KMS-11 (cell line): Measurements from ENCODE around the gene NSD1.
"Not testable (repeated sequence)": the region's sequence is repeated elsewhere in the genome, so short reads cannot be mapped to it uniquely, and the experiment has no call there.

Source experiments
- H2AFZ ChIP-seq: fragments of 200-600 bp; sonication (generic); 2 replicates; pipeline ENCODE4 v1.6.1; 2016; ENCODE audit warnings: antibody characterized with exemption, mixed run types, low read depth
- H3K27ac ChIP-seq: fragments of 200-600 bp; sonication (generic); 2 replicates; pipeline ENCODE4 v1.6.1; 2016; ENCODE audit warnings: mild to moderate bottlenecking, mixed run types
- H3K27me3 ChIP-seq: fragments of 200-600 bp; sonication (generic); 2 replicates; pipeline ENCODE4 v1.6.1; 2017; ENCODE audit warnings: mild to moderate bottlenecking, low read depth, mixed run types, moderate library complexity; ENCODE audit not compliant: insufficient read depth
- H3K36me3 ChIP-seq: fragments of 200-600 bp; sonication (generic); 2 replicates; pipeline ENCODE4 v1.6.1; 2017; ENCODE audit warnings: mild to moderate bottlenecking, mixed run types; ENCODE audit not compliant: insufficient read depth
- H3K4me1 ChIP-seq: fragments of 200-600 bp; sonication (generic); 2 replicates; pipeline ENCODE4 v1.6.1; 2016; ENCODE audit warnings: mild to moderate bottlenecking, low read depth, mixed run types; ENCODE audit not compliant: poor library complexity, severe bottlenecking
- H3K4me2 ChIP-seq: fragments of 200-600 bp; sonication (generic); 2 replicates; pipeline ENCODE4 v1.7.0; 2016; ENCODE audit warnings: mild to moderate bottlenecking, mixed run types
- H3K4me3 ChIP-seq: fragments of 200-600 bp; sonication (generic); IDR thresholded peaks from 2 replicates; pipeline ENCODE4 v1.6.1; 2017; ENCODE audit warnings: low read depth, low read length, mixed read lengths; ENCODE audit not compliant: insufficient read depth
- H3K79me2 ChIP-seq: fragments of 200-600 bp; sonication (generic); 2 replicates; pipeline ENCODE4 v1.6.1; 2016; ENCODE audit warnings: low read depth, mixed run types; ENCODE audit not compliant: insufficient read depth
- H3K9ac ChIP-seq: fragments of 200-600 bp; sonication (generic); 2 replicates; pipeline ENCODE4 v1.6.1; 2016; ENCODE audit warnings: mild to moderate bottlenecking, mixed run types
- H4K20me1 ChIP-seq: fragments of 200-600 bp; sonication (generic); 2 replicates; pipeline ENCODE4 v1.6.1; 2016; ENCODE audit warnings: mild to moderate bottlenecking, mixed run types; ENCODE audit not compliant: insufficient read depth
- CTCF ChIP-seq: fragments of 200-600 bp; sonication (generic); conservative IDR thresholded peaks from 2 replicates; pipeline ENCODE4 v1.6.1; 2017; ENCODE audit warnings: low read depth, mild to moderate bottlenecking, antibody characterized with exemption, low read length, moderate library complexity, mixed read lengths

Gene NSD1

GRCh38 chr5:177146891-177147638 is 13.5 kb downstream of the NSD1 start:
- Histone ChIP-seq H3K9ac (no peak overlapping the region), H3K36me3 (no peaks in the 10 kb centered on the region), H3K4me3 (no peak overlapping the region), H3K79me2 (peaks cover 14% of the 10 kb centered on the region; the same call in 1 of the 2 replicates), H3K4me1 (no peaks in the 10 kb centered on the region), H3K27me3 (no peaks in the 10 kb centered on the region), H3K27ac (no peak overlapping the region), H4K20me1 (no peaks in the 10 kb centered on the region), H3K4me2 (no peak overlapping the region), H2AFZ (no peak overlapping the region)
- TF ChIP-seq CTCF, result no peak

- not testable (repeated sequence) for H3K4me2 ChIP-seq, H2AFZ ChIP-seq, H3K4me1 ChIP-seq, H4K20me1 ChIP-seq, H3K36me3 ChIP-seq, H3K9ac ChIP-seq, H3K4me3 ChIP-seq, H3K27ac ChIP-seq, H3K27me3 ChIP-seq
- H3K79me2 ChIP-seq, result peaks cover 11% of the 10 kb centered on the region; the same call in 1 of the 2 replicates
Measured at GRCh38 chr5:177150061-177150460, 16.5 kb downstream of the NSD1 start.

- Histone ChIP-seq H3K4me1 (no peaks in the 10 kb centered on the region), H4K20me1 (no peaks in the 10 kb centered on the region), H3K36me3 (no peaks in the 10 kb centered on the region), H3K9ac (no peak overlapping the region), H3K27ac (no peak overlapping the region), H3K27me3 (no peaks in the 10 kb centered on the region), H3K4me2 (no peak overlapping the region), H3K4me3 (no peak overlapping the region), H2AFZ (no peak overlapping the region), H3K79me2 (peaks cover 11% of the 10 kb centered on the region; the same call in 1 of the 2 replicates)
- no peak for TF ChIP-seq CTCF
Measured at GRCh38 chr5:177154003-177154643, 20.6 kb downstream of the NSD1 start.

GRCh38 chr5:177162379-177162778 is 28.8 kb downstream of the NSD1 start:
- H3K4me3 ChIP-seq, result no peak overlapping the region
- no peaks in the 10 kb centered on the region for H4K20me1 ChIP-seq
- H3K4me2 ChIP-seq, result no peak overlapping the region
- no peaks in the 10 kb centered on the region for H3K27me3 ChIP-seq
- H3K79me2 ChIP-seq, result no peaks in the 10 kb centered on the region; the same call in 1 of the 2 replicates
- TF ChIP-seq CTCF, result no peak
- H3K9ac ChIP-seq, result no peak overlapping the region
- no peaks in the 10 kb centered on the region for H3K4me1 ChIP-seq
- H3K36me3 ChIP-seq, result no peaks in the 10 kb centered on the region
- H2AFZ ChIP-seq, result no peak overlapping the region
- no peak overlapping the region for H3K27ac ChIP-seq

- H4K20me1 ChIP-seq, result no peaks in the 10 kb centered on the region
- H3K4me1 ChIP-seq, result no peaks in the 10 kb centered on the region
- no peak for TF ChIP-seq CTCF
- H3K79me2 ChIP-seq, result no peaks in the 10 kb centered on the region; the same call in 1 of the 2 replicates
- no peak overlapping the region for H3K4me2 ChIP-seq
- H3K36me3 ChIP-seq, result no peaks in the 10 kb centered on the region
- H3K4me3 ChIP-seq, result no peak overlapping the region
- no peak overlapping the region for H3K27ac ChIP-seq
- no peak overlapping the region for H3K9ac ChIP-seq
- H3K27me3 ChIP-seq, result no peaks in the 10 kb centered on the region
- no peak overlapping the region for H2AFZ ChIP-seq
Measured at GRCh38 chr5:177163500-177163899, 29.9 kb downstream of the NSD1 start.
